Thoracic aorta (tissue), 2 donors: Measurements from ENCODE around the gene NUDCD2. TPM values are rescaled to one million over a fixed set of nuclear protein-coding genes. Genes with fewer than 3 reads are reported as not detected.
A peak's percentile ranks its signal among the peaks of the same experiment; 100 is the strongest.

Experiments
- ATAC-seq: fragments of 150-250 bp; one replicate; pipeline ENCODE4 v1.8.0; 2017; ENCODE audit warnings: low read depth; ENCODE audit not compliant: insufficient number of reproducible peaks, low FRiP score
- DNase-seq: peaks from one replicate; pipeline ENCODE4 v3.0.0-alpha.2; 2020; ENCODE audit warnings: low spot score
- H3K27ac ChIP-seq, 2 donors: fragments of 200-600 bp; sonication (generic); 1 replicate in 1 of 2; 2 replicates in 1 of 2; pipeline ENCODE4 v1.5.1; 2016; ENCODE audit warnings: mild to moderate bottlenecking in 2 of 2, moderate library complexity in 2 of 2
- H3K27me3 ChIP-seq: fragments of 200-600 bp; sonication (generic); replicated peaks from 2 replicates; pipeline ENCODE4 v1.6.0; 2016; ENCODE audit warnings: mild to moderate bottlenecking; ENCODE audit not compliant: insufficient read depth
- H3K36me3 ChIP-seq: fragments of 200-600 bp; sonication (generic); one replicate; pipeline ENCODE4 v1.5.1; 2016
- H3K4me1 ChIP-seq, 2 donors: fragments of 200-600 bp; sonication (generic); 1 replicate in 1 of 2; 2 replicates in 1 of 2; pipeline versions ENCODE4 v1.5.1 to v1.6.0; 2016; ENCODE audit warnings: low read depth in 2 of 2, mild to moderate bottlenecking in 1 of 2; ENCODE audit not compliant: control insufficient read depth in 1 of 2
- H3K4me3 ChIP-seq: fragments of 200-600 bp; sonication (generic); 2 replicates; pipeline ENCODE4 v1.5.1; 2016; ENCODE audit warnings: mild to moderate bottlenecking
- H3K9me3 ChIP-seq: fragments of 200-600 bp; sonication (generic); 2 replicates; pipeline ENCODE4 v1.5.1; 2016
- CTCF ChIP-seq: fragments of 200-600 bp; sonication (generic); IDR thresholded peaks from one replicate; pipeline ENCODE4 v1.5.1; 2019; ENCODE audit warnings: antibody characterized with exemption
- total RNA-seq, 2 donors: library from RNA; depleted of rRNA; stranded (reverse); fragments of >200 nt; gene quantifications; one replicate each; pipeline versions ENCODE4 v1.1.0 to v1.2.3, GENCODE V29; 2016

NUDCD2 gene
- total RNA-seq, 2 donors from 2014 or later = 4.7 to 5.5 TPM

- DNase-seq (peak; percentile 78), ATAC-seq (peak; percentile 85)
- H3K9me3 ChIP-seq = no peaks in the 10 kb centered on the region
- peak within 1 kb of the TSS; percentile 92 to 96 for H3K27ac ChIP-seq
- peaks cover 37 to 51% of the 10 kb centered on the region in 2 donors for H3K4me1 ChIP-seq
- no peaks in the 10 kb centered on the region for H3K36me3 ChIP-seq
- peak within 1 kb of the TSS; percentile 87 for H3K4me3 ChIP-seq
- H3K27me3 ChIP-seq = no peaks in the 10 kb centered on the region
- TF ChIP-seq CTCF = peak; percentile 39
Observed at GRCh38 chr5:163505368-163506094, 45.6 kb upstream of the NUDCD2 start, which contains the start of gene MAT2B. TSS of gene MAT2B (plus strand) at chr5:163505619. CDS start at chr5:163505687, 68 bp downstream.

- no peak for DNase-seq
- peak; percentile 41 for ATAC-seq
- TF ChIP-seq CTCF = no peak
- Histone ChIP-seq H3K27ac (peak overlapping the region; percentile 92 to 96), H3K27me3 (no peaks in the 10 kb centered on the region), H3K4me1 (peaks cover 35 to 46% of the 10 kb centered on the region in 2 donors), H3K4me3 (peak overlapping the region; percentile 87), H3K9me3 (no peaks in the 10 kb centered on the region), H3K36me3 (no peaks in the 10 kb centered on the region)
Observed at GRCh38 chr5:163505049-163505367, 45.1 kb upstream of the NUDCD2 start.

GRCh38 chr5:163504079-163504931 lies 44.4 kb upstream of the NUDCD2 start:
- Histone ChIP-seq H3K36me3 (no peaks in the 10 kb centered on the region), H3K27ac (peak overlapping the region; percentile 92 to 96), H3K4me3 (peak overlapping the region; percentile 87), H3K9me3 (no peaks in the 10 kb centered on the region), H3K4me1 (peaks cover 31 to 39% of the 10 kb centered on the region in 2 donors), H3K27me3 (no peaks in the 10 kb centered on the region)
- DNase-seq (no peak), ATAC-seq (peak; percentile 29)
- no peak for TF ChIP-seq CTCF

DNA sequence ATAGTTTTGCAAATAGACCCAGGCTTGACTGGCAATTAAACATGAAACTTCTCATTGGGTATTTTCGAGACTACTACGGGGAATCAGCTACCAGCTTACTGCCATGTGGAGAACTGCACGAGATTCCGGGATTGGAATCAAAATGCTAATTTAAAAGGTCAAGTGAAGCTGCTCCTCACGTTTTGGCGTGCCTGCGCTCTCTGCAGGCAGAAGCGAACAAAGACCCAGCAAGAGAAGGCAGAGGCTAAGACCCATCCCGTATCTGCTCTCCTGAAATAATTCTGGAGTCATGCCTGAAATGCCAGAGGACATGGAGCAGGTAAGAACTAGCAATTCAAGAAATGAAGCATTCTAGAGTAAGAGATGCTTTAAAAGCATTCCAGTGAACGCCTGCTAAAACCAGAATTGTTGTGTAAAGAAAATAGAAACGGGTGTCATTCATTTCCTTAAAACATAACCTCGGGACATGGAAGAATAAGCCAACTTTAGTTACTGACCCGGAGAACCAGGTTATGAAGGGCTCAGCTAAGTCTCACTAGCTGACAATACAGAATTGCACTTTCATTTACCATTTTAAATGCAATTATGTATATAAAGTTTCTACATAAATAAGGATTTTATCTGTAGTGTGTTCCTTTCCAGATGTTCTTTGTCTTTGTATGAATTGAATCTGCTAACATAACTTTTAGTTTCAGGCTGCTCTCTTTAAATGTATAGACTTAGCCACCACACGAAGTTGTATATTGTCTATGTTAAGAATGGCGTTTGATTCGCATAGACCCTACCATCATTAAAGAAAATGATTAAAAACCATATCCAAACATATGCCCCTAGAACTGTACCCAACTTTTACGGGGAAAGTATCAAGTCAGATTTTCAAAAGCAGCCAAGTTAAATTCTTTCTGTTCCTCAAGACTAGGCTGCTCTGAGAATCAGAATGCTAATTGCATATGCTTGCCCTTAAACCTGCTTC lies 43.5 kb upstream of the NUDCD2 start:
- DNase-seq = peak; percentile 12
- TF ChIP-seq CTCF = no peak
- ATAC-seq = no peak

More for the DNA sequence above, 43.5 kb upstream of the NUDCD2 start:
- Histone ChIP-seq H3K4me1 (peaks cover 22 to 30% of the 10 kb centered on the region in 2 donors), H3K27me3 (no peaks in the 10 kb centered on the region), H3K9me3 (no peaks in the 10 kb centered on the region), H3K4me3 (peak overlapping the region; percentile 87), H3K27ac (peak overlapping the region; percentile 92 to 96), H3K36me3 (no peaks in the 10 kb centered on the region)
